ENCODE results near the gene FAM219B.
"Not testable (repeated sequence)": the region's sequence is repeated elsewhere in the genome, so short reads cannot be mapped to it uniquely, and the experiment has no call there.

FAM219B gene, protein sequence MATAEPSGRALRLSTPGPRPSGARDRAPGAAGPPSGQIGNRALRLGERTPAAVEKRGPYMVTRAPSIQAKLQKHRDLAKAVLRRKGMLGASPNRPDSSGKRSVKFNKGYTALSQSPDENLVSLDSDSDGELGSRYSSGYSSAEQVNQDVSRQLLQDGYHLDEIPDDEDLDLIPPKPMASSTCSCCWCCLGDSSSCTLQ

DNA sequence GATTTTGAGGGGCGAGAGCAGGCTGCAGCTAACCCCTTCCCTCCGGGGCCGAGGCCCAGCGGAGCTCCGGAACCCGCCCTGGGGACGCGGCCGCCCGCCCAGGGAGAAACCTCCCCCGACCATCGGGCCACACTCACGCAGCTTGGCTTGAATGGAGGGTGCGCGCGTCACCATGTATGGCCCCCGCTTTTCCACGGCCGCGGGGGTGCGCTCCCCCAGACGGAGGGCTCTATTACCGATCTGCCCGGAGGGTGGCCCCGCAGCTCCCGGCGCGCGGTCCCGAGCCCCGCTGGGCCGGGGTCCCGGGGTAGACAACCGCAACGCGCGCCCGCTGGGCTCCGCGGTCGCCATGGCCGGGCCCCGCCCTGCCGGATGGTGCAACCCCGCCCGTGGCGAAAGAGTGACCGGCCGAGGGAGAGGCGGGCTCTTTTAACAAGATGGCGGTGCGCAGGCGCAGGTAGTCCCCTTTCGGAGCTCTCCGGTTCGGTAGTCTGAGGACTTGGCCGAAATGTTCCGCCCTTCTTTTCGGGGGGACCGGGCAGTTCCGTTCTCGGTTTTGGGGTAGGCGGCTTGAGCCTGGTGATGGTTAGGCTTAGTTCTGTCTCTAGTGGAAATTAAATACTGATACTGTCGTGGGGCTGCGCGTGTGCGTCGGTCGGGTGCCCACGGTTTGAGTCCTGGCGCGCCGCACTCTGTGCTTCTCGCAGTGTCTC, at the start of gene FAM219B:
TSS of gene FAM219B (minus strand) at position 402 of the 713 bp plus-strand sequence. CDS start at position 351, 51 bp downstream.
- peak; percentile 73 for DNase-seq

DNA sequence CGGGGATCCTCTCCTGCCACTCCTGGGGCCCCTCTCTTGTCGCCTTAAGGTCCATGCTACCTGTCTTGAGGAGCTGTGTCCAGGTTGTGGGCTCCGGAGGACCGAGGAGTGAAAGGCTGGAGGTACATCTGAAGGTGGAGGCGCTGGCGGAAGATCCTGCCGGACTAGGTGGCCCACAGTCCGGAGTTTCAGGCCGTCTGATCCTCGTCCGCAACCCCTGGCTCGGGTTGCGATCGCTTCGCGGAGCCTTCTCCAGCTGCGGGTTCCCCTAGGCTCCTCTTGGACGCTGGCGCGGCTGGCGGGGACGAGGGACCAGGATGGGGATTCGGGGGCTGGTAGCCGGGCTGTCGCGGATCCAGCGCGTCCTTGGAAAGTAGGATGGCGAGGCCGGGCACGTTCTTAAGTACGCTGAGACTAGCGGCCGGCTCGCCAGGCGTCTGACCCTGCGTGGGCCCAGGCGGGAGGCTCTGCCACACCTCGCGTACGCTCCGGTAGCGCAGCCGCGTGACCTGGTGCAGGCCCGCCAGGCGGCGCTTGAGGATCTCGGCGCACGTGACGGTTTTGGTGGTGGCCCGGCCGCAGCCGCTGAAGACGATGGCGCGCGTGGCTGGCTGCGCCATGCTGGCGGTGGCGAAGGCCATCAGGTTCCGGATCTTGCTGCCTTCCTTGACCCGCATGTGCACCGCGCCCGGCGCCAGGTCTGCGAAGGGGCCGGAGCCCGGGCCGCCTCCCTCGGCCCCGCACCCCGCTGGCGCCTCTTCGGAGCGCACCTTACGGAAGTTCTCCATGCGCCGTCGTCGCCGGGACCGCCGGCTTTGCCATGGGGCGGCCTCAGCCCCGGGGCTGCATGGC, 49.4 kb upstream of the FAM219B start:
- peak; percentile 80 for DNase-seq

DNA sequence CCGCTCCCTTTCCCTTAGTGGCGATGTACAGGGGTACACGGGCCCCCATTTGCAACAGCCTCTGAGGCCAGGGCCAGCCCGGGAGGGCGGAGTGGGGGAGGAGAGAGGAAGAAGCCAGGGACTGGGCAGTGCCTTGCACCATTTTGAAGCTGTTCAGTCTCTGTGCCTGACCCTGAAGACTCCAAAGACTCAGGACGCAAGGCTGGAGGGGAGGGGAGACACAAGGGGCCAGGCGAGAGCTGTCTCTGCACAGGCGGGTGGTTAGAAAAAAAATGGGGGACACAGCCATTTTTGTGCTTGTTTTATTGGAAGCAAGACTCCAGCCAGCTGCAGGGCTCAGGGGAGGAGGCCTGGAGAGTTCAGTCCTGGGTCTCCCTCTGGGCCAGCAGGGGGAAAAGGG, 48.4 kb upstream of the FAM219B start:
- DNase-seq: no peak

DNA sequence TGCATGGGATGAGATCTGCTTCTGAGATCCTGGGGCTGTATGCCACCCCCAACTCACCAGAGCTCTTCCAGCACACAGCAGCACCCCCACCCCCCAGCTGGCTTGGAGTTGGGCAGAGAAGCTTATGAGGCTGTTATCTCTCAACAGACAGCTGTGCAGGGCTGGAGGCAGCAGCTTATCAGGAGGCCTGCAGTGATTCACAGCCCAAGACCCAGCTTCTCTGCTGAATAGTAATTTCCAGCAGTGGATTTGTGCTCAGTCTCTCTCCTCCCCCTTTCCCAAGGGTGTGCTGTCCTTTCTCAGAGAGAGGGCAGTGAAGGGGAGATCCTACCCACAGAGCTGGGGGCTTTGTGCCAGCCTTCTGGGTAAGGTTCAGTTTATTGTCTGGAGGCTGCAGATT, 47.9 kb upstream of the FAM219B start:
- no peak for DNase-seq

DNA sequence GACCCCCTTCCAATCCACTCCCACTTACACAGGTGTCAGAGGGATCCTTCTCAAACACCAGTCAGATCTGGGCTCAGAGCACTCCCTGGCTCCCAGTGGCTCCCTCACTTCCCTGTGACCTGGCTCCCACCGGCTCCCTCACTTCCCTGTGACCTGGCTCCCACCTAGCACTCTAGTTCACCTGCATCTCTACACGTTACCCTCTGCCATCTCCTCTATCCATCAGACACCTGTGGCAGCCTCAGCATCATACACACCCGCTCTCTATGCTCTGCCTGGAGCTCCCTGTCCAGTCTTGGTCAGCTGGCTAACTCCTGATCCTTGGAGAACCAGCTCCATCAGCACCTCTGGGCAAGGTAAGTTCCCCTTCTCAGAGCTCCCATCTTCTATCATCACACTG, 44.4 kb upstream of the FAM219B start:
- DNase-seq: no peak

DNA sequence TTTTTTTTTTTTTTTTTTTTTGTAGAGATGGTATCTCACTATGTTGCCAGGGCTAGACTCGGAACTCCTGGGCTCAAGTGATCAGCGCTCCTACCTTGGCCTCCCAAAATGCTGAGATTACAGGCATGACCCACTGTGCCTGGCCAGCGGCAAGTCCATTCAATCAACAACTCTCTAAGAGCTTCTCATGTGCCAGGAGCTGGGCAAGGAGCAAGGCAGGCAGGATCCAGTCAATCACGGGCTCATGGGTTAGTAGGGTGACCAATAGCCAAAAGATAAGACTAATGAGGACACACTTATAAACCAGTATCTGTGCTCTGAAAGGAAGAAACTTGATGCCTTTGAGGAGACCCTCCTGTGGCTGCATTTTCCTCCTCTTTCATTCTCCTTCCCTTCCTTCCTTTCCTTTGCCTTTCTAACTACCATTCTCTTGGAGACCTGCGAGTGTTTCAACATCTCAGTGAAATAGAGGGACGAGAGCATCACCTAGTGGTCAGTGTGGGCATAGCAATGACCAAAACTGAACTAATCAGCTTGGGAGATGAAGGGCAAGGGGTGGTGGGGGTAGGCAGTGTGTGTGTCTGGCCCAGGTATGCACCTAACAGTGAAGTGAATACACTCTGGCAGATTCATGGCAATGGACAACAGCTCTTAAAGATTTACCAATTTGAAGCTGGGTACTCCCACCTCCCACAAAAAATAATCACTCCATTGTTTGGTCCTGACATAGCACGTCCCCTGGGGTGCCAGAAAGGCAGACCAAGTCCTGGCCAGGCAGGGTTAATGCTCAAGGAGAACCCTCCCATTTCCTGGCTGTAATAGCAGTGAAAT, 43.6 kb upstream of the FAM219B start:
- DNase-seq: peak; percentile 79

DNA sequence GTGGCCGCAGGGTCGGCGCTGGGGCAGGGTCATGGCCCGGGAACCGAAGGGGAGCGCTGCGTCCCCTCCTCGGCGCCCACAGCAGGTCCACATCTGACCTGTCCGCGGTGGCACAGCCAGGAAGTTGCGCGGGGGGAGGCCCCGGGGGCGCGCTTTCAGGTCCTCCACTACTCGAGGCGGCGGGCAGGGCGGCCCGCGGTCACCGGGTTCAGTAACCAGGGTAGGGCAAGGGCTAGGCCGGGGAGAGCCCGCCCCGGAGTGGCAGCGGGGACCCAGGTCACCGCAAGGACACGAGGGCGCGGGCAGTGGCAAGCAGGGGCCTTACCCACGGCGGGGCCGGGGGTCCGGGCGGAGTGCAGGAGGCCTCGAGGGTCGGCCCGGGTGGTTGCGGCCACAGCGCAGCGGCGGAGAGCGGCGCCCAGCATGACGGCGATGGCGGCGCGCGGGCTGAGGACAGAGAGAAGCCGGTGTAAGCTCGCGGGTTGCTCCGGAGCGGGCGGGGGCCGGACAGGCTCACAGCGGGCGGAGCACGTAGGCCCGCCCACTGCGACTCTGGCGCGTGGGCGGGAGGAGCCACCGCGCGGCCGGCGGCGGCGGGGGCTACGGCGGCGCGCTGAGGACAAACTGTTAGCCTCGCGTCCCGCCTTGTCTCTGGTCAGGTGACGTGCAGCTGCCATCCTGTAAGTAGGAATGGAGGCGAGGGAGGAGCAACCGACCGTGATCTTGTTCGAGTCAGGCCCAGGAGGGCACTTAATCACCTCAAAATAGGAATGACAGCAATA, 31.1 kb upstream of the FAM219B start, which contains the start of gene COX5A:
TSS of gene COX5A (minus strand) at position 484 of the 782 bp plus-strand sequence. CDS start at position 425, 59 bp downstream.
- peak; percentile 92 for DNase-seq

DNA sequence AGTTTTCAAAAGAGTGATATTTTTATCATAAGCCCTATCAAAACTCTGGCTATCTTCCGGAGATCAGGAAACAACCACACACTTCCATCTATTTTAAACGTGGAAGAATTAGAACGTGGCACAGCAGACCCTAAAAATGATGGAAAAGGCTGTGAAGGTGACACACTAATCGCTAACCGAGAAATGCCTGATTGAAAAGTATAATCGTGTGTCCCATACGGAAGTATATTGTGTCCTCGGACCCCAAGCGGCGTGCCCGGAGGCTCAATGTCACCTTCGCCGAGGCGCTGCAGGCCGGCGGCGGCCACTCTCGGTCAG, 30.6 kb upstream of the FAM219B start:
- DNase-seq: no peak

DNA sequence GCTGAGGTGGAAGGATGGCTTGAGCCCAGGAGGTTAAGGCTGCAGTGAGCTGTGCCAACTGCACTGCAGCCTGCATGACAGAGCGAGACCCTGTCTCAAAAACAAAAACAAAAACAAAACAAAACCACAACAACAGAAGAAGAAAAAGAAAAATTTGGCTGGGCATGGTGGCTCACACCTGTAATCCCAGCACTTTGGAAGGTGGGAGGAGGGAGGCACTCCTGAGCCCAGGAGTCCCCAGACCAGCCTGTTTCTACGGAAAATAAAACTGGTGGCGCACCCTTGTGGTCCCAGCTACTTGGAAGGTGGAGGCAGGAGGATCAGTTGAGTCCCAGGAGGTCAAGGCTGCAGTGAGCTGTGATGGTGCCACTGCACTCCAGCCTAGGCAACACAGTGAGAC, 28.5 kb upstream of the FAM219B start:
- not testable (repeated sequence) for DNase-seq

DNA sequence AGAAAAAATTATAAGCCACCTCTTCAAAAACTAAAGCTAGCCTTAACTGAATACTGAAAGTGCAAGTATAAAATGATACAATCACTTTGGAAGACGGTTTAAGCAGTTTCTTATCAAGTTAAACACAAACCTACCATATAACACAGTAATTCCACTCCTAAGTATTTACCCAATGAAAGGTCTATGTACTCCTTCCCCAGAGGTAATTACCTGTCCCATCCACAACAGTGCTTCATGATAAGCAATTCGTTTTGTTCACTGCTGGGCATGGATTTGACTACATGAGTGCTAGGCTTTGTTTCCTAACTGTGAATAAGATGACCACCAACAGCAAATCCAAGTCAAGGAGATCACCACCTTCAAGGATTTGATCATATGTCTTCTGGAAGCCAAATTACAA, 26.9 kb upstream of the FAM219B start:
- no peak for DNase-seq

DNA sequence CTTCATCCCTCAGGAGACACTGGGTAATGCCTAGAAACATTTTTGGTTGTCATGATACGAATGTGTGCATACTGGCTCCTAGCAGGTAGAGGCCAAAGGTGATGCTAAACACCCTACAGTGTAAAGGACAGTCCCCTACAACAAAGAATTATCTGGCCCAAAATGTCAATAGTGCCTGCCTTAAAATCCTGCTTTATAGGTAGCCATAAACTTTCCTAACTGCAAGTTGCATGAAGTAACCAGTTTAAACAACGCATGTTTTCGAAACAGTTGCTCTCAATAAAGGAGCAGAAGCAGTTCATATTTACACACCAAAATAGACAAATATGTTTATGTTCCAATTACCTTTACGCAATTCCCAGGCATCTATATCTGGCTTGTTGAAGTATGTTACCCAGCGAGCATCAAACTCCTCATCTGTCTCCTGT, 22.1 kb upstream of the FAM219B start:
- DNase-seq: no peak

DNA sequence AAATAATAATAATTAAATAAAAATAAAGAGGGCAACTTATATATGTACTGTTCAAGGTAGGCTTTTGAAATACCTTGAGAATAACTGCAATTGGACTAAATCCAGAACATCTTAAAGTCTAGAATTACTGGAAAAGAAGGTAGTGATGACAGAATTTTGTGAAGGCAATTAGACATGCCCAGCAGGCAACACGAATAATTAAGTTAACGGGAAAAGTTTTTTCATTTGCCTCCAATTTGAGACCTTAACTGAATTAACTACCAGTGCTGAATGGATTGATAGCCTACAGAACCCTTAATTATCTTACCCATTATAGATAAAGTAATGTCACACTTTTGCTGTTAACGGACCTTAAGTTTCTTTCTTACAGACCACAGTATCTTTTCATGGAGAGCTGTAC, 17.9 kb upstream of the FAM219B start:
- no peak for DNase-seq

DNA sequence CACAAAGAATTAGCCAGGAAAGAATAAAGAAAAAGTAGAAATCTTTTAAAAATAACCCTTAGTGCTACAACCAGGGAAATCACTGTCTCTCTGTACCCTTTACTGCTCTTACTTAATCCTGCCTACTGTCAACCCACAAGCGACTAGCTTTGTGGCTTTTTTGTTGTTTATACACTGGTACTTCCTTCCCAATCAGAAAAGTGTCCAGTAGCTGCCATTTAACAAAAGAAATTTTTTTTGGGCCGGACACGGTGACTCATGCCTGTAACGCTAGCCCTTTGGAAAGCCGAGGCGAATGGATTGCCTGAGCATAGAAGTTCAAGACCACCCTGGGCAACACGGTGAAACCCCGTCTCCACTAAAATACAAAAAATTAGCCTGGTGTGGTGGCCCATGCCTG, 13.8 kb upstream of the FAM219B start:
- DNase-seq: no peak

DNA sequence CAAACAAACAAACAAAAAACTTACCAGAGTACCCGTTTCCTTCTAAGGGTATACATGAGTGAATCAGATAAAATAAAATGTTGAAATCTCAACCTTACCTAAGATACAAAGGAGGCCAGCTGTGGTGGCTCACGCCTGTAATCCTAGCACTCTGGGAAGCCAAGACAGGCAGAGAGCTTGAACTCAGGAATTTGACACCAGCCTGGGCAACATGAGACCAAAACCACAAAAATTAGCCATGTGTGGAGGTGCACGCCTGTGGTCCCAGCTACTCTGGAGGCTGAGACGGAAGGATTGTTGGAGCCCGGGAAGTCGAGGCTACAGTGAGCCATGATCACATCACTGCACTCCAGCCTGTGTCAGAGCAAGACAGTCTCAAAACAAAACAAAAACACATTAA, 11.0 kb upstream of the FAM219B start:
- no peak for DNase-seq

DNA sequence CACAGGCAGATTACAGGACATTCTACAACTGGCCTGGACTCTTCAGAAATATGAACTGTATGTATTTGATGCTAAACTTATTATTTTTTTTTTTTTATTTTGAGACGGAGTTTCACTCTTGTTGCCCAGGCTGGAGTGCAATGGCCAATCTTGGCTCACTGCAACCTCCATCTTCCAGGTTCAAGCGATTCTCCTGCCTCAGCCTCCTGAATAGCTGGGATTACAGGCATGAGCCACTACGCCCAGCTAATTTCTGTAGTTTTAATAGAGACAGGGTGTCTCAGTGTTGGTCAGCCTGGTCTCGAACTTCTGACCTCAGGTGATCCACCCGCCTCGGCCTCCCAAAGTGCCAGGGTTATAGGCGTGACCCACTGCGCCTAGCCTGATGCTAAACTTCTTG, 7.1 kb upstream of the FAM219B start:
- DNase-seq: not testable (repeated sequence)

DNA sequence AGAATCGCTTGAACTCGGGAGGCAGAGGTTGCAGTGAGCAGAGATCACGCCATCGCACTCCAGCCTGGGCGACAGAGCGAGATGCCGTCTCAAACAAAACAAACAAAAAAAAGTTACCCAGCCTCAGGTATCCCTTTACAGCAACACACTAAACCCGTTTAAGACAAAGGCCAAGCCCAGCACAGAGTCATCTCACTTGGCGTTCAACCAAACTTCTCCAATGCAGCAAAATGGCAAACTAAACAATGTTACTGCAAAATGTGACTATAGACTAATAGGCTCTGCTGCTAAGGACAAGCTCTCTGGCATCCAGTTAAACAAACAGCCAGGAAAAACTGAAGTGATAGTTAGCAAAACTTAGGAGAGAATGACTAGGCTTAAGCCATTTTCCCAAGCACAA, 6.4 kb upstream of the FAM219B start:
- DNase-seq: no peak

DNA sequence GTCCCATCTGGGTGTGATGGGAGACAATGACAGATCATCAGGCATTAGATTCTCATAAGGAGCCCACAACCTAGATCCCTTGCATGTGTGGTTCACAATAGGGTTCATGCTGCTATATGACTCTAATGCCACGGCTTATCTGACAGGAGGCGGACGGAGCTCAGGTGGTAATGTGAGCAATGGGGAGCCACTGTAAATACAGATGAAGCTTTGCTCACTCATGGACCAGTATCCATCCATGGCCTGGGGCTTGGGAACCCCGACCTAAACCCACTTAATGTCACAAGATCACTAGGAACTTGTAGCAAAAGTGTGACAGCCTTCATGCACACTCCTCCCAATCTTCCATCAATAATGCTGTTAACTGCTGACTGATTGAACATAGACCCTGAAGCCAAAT, 2.0 kb upstream of the FAM219B start:
- DNase-seq: no peak

DNA sequence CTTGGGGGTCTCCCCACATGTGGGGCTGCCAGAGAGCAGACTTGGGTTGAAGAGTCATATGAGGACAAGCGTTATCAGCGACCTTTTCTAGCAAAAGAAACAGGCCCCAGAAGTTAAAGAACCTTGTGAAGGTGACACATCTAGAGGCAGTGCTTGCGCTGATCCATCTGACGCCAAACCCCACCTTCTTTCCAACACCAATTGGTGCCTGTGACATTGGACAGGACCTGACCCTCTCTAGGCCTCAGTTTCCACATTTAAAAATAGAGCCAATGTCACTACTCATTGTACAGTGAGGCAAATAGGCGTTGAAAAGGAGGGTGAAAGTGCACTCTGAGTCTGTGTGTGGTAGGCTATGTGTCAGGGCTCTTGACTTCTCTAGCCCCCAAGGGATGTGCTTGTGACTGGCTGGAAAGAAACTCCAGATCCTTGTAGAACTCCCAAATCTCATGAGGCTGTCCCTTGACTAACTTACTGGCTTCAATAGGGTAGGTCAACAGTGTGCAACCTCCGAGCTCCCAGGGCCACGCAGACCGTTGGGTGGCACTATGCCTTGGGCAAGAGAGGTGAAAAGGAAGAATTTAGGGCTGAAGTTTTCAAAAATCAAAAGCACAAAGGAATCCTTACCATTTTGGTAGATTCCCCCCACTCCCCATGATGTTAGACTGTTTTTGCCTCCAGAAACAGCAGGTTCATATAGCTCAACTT, 666 bp upstream of the FAM219B start:
- no peak for DNase-seq

DNA sequence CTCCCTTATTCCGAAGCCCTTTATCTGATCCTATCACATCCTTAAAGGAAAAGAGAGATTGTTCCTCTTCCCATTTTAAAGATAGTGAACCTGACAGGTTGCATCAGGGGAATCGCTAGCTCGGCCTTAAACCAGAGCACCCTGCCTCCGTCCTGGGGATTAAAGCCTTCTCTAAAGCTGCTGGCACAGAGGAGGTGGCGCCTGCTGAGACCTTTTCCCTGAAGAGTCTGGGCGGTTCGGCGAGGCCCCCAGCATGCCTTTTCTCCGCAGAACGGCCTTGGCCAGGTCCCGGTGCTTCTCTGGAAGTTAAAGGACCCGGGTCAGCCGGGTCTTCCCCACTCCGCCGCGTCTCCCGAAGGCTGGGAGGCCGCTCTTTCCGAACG, 593 bp downstream of the FAM219B start:
- peak; percentile 39 for DNase-seq

DNA sequence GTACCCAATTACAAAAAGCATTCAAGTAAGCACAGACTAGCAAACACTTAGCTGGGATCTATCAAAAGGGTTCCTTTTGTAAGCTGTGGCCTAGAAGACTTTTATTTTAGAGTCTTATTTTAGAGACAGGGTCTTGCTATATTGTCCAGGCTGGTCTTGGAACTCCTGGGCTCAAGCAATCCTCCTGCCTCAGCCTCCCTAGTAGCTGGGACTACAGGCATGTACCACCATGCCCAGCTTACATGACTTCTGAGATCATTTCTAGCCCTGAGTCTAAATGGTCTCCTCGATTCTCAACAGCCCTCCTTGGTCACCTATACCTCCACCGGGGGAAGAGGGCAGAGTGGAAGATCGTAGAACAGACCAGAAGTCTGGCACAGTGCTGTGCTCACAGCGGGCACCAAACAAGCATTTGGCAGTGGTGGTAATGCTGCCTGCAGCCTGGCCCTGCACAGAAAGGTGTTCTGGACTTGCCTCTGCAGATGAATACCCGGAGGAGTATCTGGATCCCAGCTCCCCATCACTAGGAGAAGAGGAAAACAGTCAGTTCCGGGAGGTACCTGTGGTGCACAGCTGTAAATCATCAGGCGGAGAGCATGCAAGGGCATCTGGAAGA, 2.4 kb downstream of the FAM219B start:
- no peak for DNase-seq

DNA sequence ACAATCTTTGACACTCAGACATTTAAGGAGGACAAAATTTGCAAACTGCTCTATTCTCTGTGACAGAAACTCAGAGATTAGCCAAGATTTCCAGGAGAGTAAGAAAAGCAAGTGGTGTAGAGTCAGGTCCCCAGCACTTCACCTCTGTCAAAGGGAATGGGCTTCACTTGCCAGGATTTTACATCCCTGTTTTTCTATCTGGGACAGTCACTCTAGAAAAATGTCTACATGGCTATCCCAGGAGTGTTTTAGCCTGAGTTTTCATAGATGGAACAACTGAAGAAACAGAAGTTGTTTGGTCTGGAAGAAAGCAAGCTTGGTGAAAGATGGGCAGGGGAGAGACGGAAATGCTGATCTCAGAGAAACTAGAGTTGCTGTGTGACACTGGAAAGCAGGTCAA, 3.0 kb downstream of the FAM219B start:
- DNase-seq: no peak

All from activated naive CD4-positive, alpha-beta T cell treated with anti-CD3 and anti-CD28 coated beads, Interleukin-2, amount 50 U/mL, for 16 hours (primary cell).